T-helper 2 cell (primary cell): ENCODE results near the gene SDK1.

Experiments
- DNase-seq, 5 experiments: peaks; one replicate each; pipeline versions ENCODE4 v3.0.0 to v3.0.0-alpha.2; 2012 to 2022
- total RNA-seq, 2 donors: gene quantifications; one replicate each; lab custom pipeline; 2026; lab: John Stamatoyannopoulos, UW

SDK1 gene
- 0.94 to 1.5 reads per million in 2 donors for total RNA-seq

- peak; percentile 84 to 95 (median 86) for DNase-seq
Measured at GRCh38 chr7:3300651-3301448, at the start of gene SDK1. Gene SDK1 (plus strand): TSS chr7:3301252. CDS start chr7:3301587, 335 bp downstream.

- DNase-seq: no peak
Measured at GRCh38 chr7:3254718-3255117, 46.3 kb upstream of the SDK1 start.

- DNase-seq: no peak
Measured at GRCh38 chr7:3259711-3260400, 41.2 kb upstream of the SDK1 start.

GRCh38 chr7:3260401-3260715 lies 40.7 kb upstream of the SDK1 start:
- peak in 1 of 5 experiments; percentile 14 for DNase-seq

GRCh38 chr7:3264693-3265339 lies 36.2 kb upstream of the SDK1 start:
- no peak for DNase-seq

- no peak for DNase-seq
Measured at GRCh38 chr7:3265388-3265787, 35.7 kb upstream of the SDK1 start.

GRCh38 chr7:3266240-3266639 lies 34.8 kb upstream of the SDK1 start:
- DNase-seq: no peak

GRCh38 chr7:3267966-3268690 lies 32.9 kb upstream of the SDK1 start:
- no peak for DNase-seq

- no peak for DNase-seq
Measured at GRCh38 chr7:3270362-3270761, 30.7 kb upstream of the SDK1 start.

GRCh38 chr7:3271298-3271697 lies 29.8 kb upstream of the SDK1 start:
- DNase-seq: no peak

- DNase-seq: no peak
Measured at GRCh38 chr7:3272691-3273141, 28.3 kb upstream of the SDK1 start.

GRCh38 chr7:3274131-3274530 lies 26.9 kb upstream of the SDK1 start:
- no peak for DNase-seq

GRCh38 chr7:3277604-3278572 lies 23.2 kb upstream of the SDK1 start:
- peak in 1 of 5 experiments; percentile 44 for DNase-seq

GRCh38 chr7:3279147-3279818 lies 21.8 kb upstream of the SDK1 start:
- DNase-seq: no peak

- no peak for DNase-seq
Measured at GRCh38 chr7:3280445-3280844, 20.6 kb upstream of the SDK1 start.

- no peak for DNase-seq
Measured at GRCh38 chr7:3280946-3281656, 20.0 kb upstream of the SDK1 start.

GRCh38 chr7:3282457-3282856 lies 18.6 kb upstream of the SDK1 start:
- DNase-seq: no peak

- no peak for DNase-seq
Measured at GRCh38 chr7:3283130-3283704, 17.8 kb upstream of the SDK1 start.

- DNase-seq: no peak
Measured at GRCh38 chr7:3285652-3286051, 15.4 kb upstream of the SDK1 start.

- DNase-seq: no peak
Measured at GRCh38 chr7:3289996-3290395, 11.1 kb upstream of the SDK1 start.
